Astrocyte (in vitro differentiated cells and primary cell): Measurements from ENCODE around the gene ADGRB3.

Experiments
- CTCF ChIP-seq: IDR thresholded peaks from 2 replicates; pipeline ENCODE4 v1.5.1; 2011; ENCODE audit warnings: low read depth, mild to moderate bottlenecking, inconsistent platforms, low read length, moderate library complexity; ENCODE audit not compliant: insufficient read depth
- EZH2 ChIP-seq: IDR thresholded peaks from 2 replicates; pipeline ENCODE4 v1.6.1; 2012; ENCODE audit warnings: mild to moderate bottlenecking, low read length, inconsistent platforms; ENCODE audit not compliant: insufficient read depth

GRCh38 chr6:69368613-69369012, 733.5 kb downstream of the ADGRB3 start:
- no peak for TF ChIP-seq CTCF
- no peak for TF ChIP-seq EZH2
